NCI-H460 (cell line): Measurements from ENCODE around the gene CDAN1. TPM values are rescaled to one million over a fixed set of nuclear protein-coding genes. Genes with fewer than 3 reads are reported as not detected.

Source experiments
- DNase-seq: peaks from one replicate; pipeline ENCODE4 v3.0.0-alpha.2; 2016; ENCODE audit warnings: low read depth; ENCODE audit errors: extremely low read depth
- total RNA-seq: library from RNA; depleted of rRNA; stranded (reverse); fragments of >200 nt; shearing (Covaris generic); gene quantifications from 2 replicates; pipeline ENCODE4 v1.2.3, GENCODE V29; 2014

Gene CDAN1
- total RNA-seq, 1 experiment from 2014 or later = 10.6 TPM

GRCh38 chr15:42734076-42734672 is 2.8 kb downstream of the CDAN1 start:
- no peak for DNase-seq

GRCh38 chr15:42733027-42733426 is 3.9 kb downstream of the CDAN1 start:
- no peak for DNase-seq

- no peak for DNase-seq
Measured at GRCh38 chr15:42732095-42732827, 4.7 kb downstream of the CDAN1 start.

- DNase-seq = no peak
Measured at GRCh38 chr15:42731461-42731860, 5.5 kb downstream of the CDAN1 start.

- DNase-seq = no peak
Measured at GRCh38 chr15:42730536-42730935, 6.4 kb downstream of the CDAN1 start.

- DNase-seq = no peak
Measured at GRCh38 chr15:42730135-42730534, 6.8 kb downstream of the CDAN1 start.

GRCh38 chr15:42729409-42729808 is 7.5 kb downstream of the CDAN1 start:
- no peak for DNase-seq

- no peak for DNase-seq
Measured at GRCh38 chr15:42728972-42729371, 8.0 kb downstream of the CDAN1 start.

GRCh38 chr15:42728560-42728959 is 8.4 kb downstream of the CDAN1 start:
- DNase-seq = no peak

- no peak for DNase-seq
Measured at GRCh38 chr15:42727750-42728381, 9.1 kb downstream of the CDAN1 start.

GRCh38 chr15:42726114-42726513 is 10.8 kb downstream of the CDAN1 start:
- DNase-seq = no peak

GRCh38 chr15:42725331-42725903 is 11.5 kb downstream of the CDAN1 start:
- no peak for DNase-seq

- no peak for DNase-seq
Measured at GRCh38 chr15:42724276-42724675, 12.7 kb downstream of the CDAN1 start.

GRCh38 chr15:42723068-42723467 is 13.9 kb downstream of the CDAN1 start:
- DNase-seq = no peak

- DNase-seq = no peak
Measured at GRCh38 chr15:42721916-42722315, 15.0 kb downstream of the CDAN1 start.

GRCh38 chr15:42721016-42721415 is 15.9 kb downstream of the CDAN1 start:
- DNase-seq = no peak

GRCh38 chr15:42720071-42720470 is 16.9 kb downstream of the CDAN1 start:
- no peak for DNase-seq

GRCh38 chr15:42719043-42719442 is 17.9 kb downstream of the CDAN1 start:
- DNase-seq = no peak

- no peak for DNase-seq
Measured at GRCh38 chr15:42716626-42717025, 20.3 kb downstream of the CDAN1 start.

GRCh38 chr15:42716125-42716524 is 20.8 kb downstream of the CDAN1 start:
- DNase-seq = no peak

- DNase-seq = no peak
Measured at GRCh38 chr15:42712584-42712983, 24.3 kb downstream of the CDAN1 start.

GRCh38 chr15:42711746-42712145 is 25.2 kb downstream of the CDAN1 start:
- DNase-seq = no peak
